WTC11 (cell line): ENCODE measurements around the gene EXOC1. TPM values are rescaled to one million over a fixed set of nuclear protein-coding genes. Genes with fewer than 3 reads are reported as not detected.

Experiments used
- ATAC-seq: fragments of 200-7000 bp; cut with Tn5 transposase; 2 replicates; pipeline ENCODE4 v1.10.0; 2021; ENCODE audit warnings: mild to moderate bottlenecking, moderate library complexity
- CTCF ChIA-PET: fragments of 300-600 bp; sonication (Branson Sonifier 250); formaldehyde crosslinking; loops from one replicate; lab custom pipeline; 2021; ENCODE audit warnings: antibody characterized with exemption; lab: Charles Lee
- POLR2A ChIA-PET: fragments of 350-600 bp; sonication (Branson Sonifier 250); formaldehyde crosslinking; loops from one replicate; lab custom pipeline; 2021; ENCODE audit warnings: antibody characterized with exemption; lab: Charles Lee
- DNase-seq: peaks from one replicate; pipeline ENCODE4 v3.0.0; 2021; ENCODE audit warnings: low spot score
- H3K27ac Mint-ChIP-seq: 2 replicates; pipeline ENCODE4 v1.8.0; 2021; ENCODE audit warnings: mixed read lengths
- H3K27me3 Mint-ChIP-seq: 2 replicates; pipeline ENCODE4 v1.8.0; 2021; ENCODE audit warnings: low read depth, mild to moderate bottlenecking, moderate library complexity, mixed read lengths
- H3K36me3 Mint-ChIP-seq: 2 replicates; pipeline ENCODE4 v1.8.0; 2021; ENCODE audit warnings: mixed read lengths
- H3K4me1 Mint-ChIP-seq: 2 replicates; pipeline ENCODE4 v1.8.0; 2022; ENCODE audit warnings: mixed read lengths
- H3K4me3 Mint-ChIP-seq: 2 replicates; pipeline ENCODE4 v1.8.0; 2021; ENCODE audit warnings: mild to moderate bottlenecking, moderate library complexity, mixed read lengths
- H3K9me3 Mint-ChIP-seq: 2 replicates; pipeline ENCODE4 v1.8.0; 2021; ENCODE audit warnings: mixed read lengths
- ATF1 ChIP-seq: sonication (generic); formaldehyde crosslinking; IDR thresholded peaks from 2 replicates; pipeline ENCODE4 v1.8.1; 2023; ENCODE audit warnings: mild to moderate bottlenecking, moderate library complexity, missing genetic modification reagents
- GABPB1 ChIP-seq: sonication (generic); formaldehyde crosslinking; IDR thresholded peaks from 2 replicates; pipeline ENCODE4 v1.8.1; 2023; ENCODE audit warnings: mild to moderate bottlenecking, missing genetic modification reagents
- GTF2I ChIP-seq: fragments of 250-450 bp; sonication (Bioruptor Pico); conservative IDR thresholded peaks from 2 replicates; pipeline ENCODE4 v1.4.0; 2021; ENCODE audit warnings: mild to moderate bottlenecking
- JAZF1 ChIP-seq: fragments of 250-450 bp; sonication (Bioruptor Pico); IDR thresholded peaks from 2 replicates; pipeline ENCODE4 v1.9.0; 2021; ENCODE audit warnings: moderate library complexity, mild to moderate bottlenecking, inconsistent platforms
- KAT7 ChIP-seq: sonication (generic); formaldehyde crosslinking; IDR thresholded peaks from 2 replicates; pipeline ENCODE4 v1.8.1; 2023; ENCODE audit warnings: missing genetic modification reagents, mild to moderate bottlenecking, borderline replicate concordance
- MAX ChIP-seq: sonication (generic); formaldehyde crosslinking; IDR thresholded peaks from 2 replicates; pipeline ENCODE4 v1.8.0; 2022; ENCODE audit warnings: mild to moderate bottlenecking, missing genetic modification reagents
- MLX ChIP-seq: sonication (generic); formaldehyde crosslinking; IDR thresholded peaks from 2 replicates; pipeline ENCODE4 v1.8.1; 2023; ENCODE audit warnings: mild to moderate bottlenecking, missing genetic modification reagents, moderate library complexity
- MYBL2 ChIP-seq: sonication (generic); formaldehyde crosslinking; IDR thresholded peaks from 2 replicates; pipeline ENCODE4 v1.8.1; 2023; ENCODE audit warnings: mild to moderate bottlenecking, moderate library complexity, missing genetic modification reagents
- NFYB ChIP-seq: sonication (generic); formaldehyde crosslinking; conservative IDR thresholded peaks from 2 replicates; pipeline ENCODE4 v1.8.0; 2022; ENCODE audit warnings: low read depth, missing genetic modification reagents
- PRRX2 ChIP-seq: fragments of 250-450 bp; sonication (Bioruptor Pico); IDR thresholded peaks from 2 replicates; pipeline ENCODE4 v1.8.0; 2021; ENCODE audit warnings: mild to moderate bottlenecking
- TEAD4 ChIP-seq: sonication (generic); formaldehyde crosslinking; IDR thresholded peaks from 2 replicates; pipeline ENCODE4 v1.8.0; 2022; ENCODE audit warnings: mild to moderate bottlenecking, missing genetic modification reagents
- TP53 ChIP-seq: sonication (generic); formaldehyde crosslinking; IDR thresholded peaks from 2 replicates; pipeline ENCODE4 v1.8.1; 2023; ENCODE audit warnings: mild to moderate bottlenecking, missing genetic modification reagents
- USF2 ChIP-seq: sonication (generic); formaldehyde crosslinking; IDR thresholded peaks from 2 replicates; pipeline ENCODE4 v1.8.1; 2023; ENCODE audit warnings: mild to moderate bottlenecking, missing genetic modification reagents, moderate library complexity
- ZBTB43 ChIP-seq: sonication (generic); formaldehyde crosslinking; IDR thresholded peaks from 2 replicates; pipeline ENCODE4 v1.8.1; 2023; ENCODE audit warnings: mild to moderate bottlenecking, missing genetic modification reagents
- ZMAT4 ChIP-seq: fragments of 250-450 bp; sonication (Bioruptor Pico); IDR thresholded peaks from 2 replicates; pipeline ENCODE4 v1.9.0; 2021; ENCODE audit warnings: mild to moderate bottlenecking
- ZNF121 ChIP-seq: sonication (generic); formaldehyde crosslinking; IDR thresholded peaks from 2 replicates; pipeline ENCODE4 v1.8.0; 2023; ENCODE audit warnings: missing genetic modification reagents
- ZNF396 ChIP-seq: fragments of 250-450 bp; sonication (Bioruptor Pico); IDR thresholded peaks from 2 replicates; pipeline ENCODE4 v1.8.0; 2021; ENCODE audit warnings: mild to moderate bottlenecking, moderate library complexity, borderline replicate concordance
- total RNA-seq: library from RNA; stranded (reverse); gene quantifications from 3 replicates; pipeline ENCODE4 v1.2.3, GENCODE V29; 2021
- TF ChIP-seq, protein P1 (sequence below): sonication (generic); formaldehyde crosslinking; IDR thresholded peaks from 2 replicates; pipeline ENCODE4 v1.8.1; 2023; ENCODE audit warnings: mild to moderate bottlenecking, missing genetic modification reagents, borderline replicate concordance
- TF ChIP-seq, protein P2 (sequence below): sonication (generic); formaldehyde crosslinking; IDR thresholded peaks from 2 replicates; pipeline ENCODE4 v1.8.1; 2022; ENCODE audit warnings: low read depth, mild to moderate bottlenecking, moderate library complexity, missing genetic modification reagents, borderline replicate concordance
- TF ChIP-seq, protein P3 (sequence below): sonication (generic); formaldehyde crosslinking; IDR thresholded peaks from 2 replicates; pipeline ENCODE4 v1.8.1; 2023; ENCODE audit warnings: mild to moderate bottlenecking, missing genetic modification reagents

Gene EXOC1
- total RNA-seq, 1 experiment from 2014 or later = 19.0 TPM

GRCh38 chr4:55822329-55822728 is 31.1 kb upstream of the EXOC1 start (continued):
- TF ChIP-seq ZBTB43 (CRISPR knock-in tag) (no peak), USF2 (CRISPR knock-in tag) (no peak), ZNF121 (CRISPR knock-in tag) (no peak), ZNF396 (CRISPR knock-in tag) (no peak), TEAD4 (CRISPR knock-in tag) (no peak), MYBL2 (CRISPR knock-in tag) (no peak), ATF1 (CRISPR knock-in tag) (no peak), KAT7 (CRISPR knock-in tag) (no peak), MAX (CRISPR knock-in tag) (no peak), TP53 (CRISPR knock-in tag) (no peak)
- TF ChIP-seq, protein P1, sequence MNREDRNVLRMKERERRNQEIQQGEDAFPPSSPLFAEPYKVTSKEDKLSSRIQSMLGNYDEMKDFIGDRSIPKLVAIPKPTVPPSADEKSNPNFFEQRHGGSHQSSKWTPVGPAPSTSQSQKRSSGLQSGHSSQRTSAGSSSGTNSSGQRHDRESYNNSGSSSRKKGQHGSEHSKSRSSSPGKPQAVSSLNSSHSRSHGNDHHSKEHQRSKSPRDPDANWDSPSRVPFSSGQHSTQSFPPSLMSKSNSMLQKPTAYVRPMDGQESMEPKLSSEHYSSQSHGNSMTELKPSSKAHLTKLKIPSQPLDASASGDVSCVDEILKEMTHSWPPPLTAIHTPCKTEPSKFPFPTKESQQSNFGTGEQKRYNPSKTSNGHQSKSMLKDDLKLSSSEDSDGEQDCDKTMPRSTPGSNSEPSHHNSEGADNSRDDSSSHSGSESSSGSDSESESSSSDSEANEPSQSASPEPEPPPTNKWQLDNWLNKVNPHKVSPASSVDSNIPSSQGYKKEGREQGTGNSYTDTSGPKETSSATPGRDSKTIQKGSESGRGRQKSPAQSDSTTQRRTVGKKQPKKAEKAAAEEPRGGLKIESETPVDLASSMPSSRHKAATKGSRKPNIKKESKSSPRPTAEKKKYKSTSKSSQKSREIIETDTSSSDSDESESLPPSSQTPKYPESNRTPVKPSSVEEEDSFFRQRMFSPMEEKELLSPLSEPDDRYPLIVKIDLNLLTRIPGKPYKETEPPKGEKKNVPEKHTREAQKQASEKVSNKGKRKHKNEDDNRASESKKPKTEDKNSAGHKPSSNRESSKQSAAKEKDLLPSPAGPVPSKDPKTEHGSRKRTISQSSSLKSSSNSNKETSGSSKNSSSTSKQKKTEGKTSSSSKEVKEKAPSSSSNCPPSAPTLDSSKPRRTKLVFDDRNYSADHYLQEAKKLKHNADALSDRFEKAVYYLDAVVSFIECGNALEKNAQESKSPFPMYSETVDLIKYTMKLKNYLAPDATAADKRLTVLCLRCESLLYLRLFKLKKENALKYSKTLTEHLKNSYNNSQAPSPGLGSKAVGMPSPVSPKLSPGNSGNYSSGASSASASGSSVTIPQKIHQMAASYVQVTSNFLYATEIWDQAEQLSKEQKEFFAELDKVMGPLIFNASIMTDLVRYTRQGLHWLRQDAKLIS = no peak
- TF ChIP-seq, protein P2, sequence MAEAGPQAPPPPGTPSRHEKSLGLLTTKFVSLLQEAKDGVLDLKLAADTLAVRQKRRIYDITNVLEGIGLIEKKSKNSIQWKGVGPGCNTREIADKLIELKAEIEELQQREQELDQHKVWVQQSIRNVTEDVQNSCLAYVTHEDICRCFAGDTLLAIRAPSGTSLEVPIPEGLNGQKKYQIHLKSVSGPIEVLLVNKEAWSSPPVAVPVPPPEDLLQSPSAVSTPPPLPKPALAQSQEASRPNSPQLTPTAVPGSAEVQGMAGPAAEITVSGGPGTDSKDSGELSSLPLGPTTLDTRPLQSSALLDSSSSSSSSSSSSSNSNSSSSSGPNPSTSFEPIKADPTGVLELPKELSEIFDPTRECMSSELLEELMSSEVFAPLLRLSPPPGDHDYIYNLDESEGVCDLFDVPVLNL (CRISPR knock-in tag) = no peak

DNA sequence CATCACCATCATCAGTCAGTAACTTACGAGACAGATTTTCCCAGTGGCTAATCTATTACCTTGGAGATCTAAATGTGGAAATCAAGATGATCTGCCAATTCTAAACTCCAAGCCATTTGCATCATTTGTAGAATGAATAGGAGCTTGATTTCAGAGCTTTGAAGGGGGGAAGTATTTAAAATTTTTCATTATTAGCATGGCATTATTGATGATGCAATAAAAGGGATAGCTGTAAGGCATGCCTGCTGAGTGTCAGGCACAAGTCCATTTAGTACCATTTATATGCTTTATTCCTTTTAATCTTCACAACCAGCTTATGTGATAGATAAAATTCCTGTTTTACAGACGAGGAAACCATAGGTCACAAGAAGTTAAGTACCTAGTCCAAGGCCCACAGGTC is 28.6 kb upstream of the EXOC1 start:
- H3K9me3 Mint-ChIP-seq = no peaks in the 10 kb centered on the region
- no peak for ATAC-seq
- no peaks in the 10 kb centered on the region for H3K36me3 Mint-ChIP-seq
- H3K4me3 Mint-ChIP-seq = no peak overlapping the region
- H3K27me3 Mint-ChIP-seq = peaks cover 4% of the 10 kb centered on the region; the same call in 1 of the 2 replicates
- TF ChIP-seq GTF2I (CRISPR knock-in tag) = no peak
- TF ChIP-seq NFYB = no peak
- no peak for TF ChIP-seq MLX (CRISPR knock-in tag)
- no peak for TF ChIP-seq JAZF1
- no peak for TF ChIP-seq PRRX2 (CRISPR knock-in tag)
- TF ChIP-seq, protein P3, sequence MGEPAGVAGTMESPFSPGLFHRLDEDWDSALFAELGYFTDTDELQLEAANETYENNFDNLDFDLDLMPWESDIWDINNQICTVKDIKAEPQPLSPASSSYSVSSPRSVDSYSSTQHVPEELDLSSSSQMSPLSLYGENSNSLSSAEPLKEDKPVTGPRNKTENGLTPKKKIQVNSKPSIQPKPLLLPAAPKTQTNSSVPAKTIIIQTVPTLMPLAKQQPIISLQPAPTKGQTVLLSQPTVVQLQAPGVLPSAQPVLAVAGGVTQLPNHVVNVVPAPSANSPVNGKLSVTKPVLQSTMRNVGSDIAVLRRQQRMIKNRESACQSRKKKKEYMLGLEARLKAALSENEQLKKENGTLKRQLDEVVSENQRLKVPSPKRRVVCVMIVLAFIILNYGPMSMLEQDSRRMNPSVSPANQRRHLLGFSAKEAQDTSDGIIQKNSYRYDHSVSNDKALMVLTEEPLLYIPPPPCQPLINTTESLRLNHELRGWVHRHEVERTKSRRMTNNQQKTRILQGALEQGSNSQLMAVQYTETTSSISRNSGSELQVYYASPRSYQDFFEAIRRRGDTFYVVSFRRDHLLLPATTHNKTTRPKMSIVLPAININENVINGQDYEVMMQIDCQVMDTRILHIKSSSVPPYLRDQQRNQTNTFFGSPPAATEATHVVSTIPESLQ (CRISPR knock-in tag) = no peak
- no peak for TF ChIP-seq ZMAT4 (CRISPR knock-in tag)
- TF ChIP-seq GABPB1 (CRISPR knock-in tag) = no peak
- ChIA-PET CTCF (no interaction called here), POLR2A (no interaction called here)
- peaks cover 4% of the 10 kb centered on the region for H3K4me1 Mint-ChIP-seq
- no peak overlapping the region for H3K27ac Mint-ChIP-seq
- DNase-seq = no peak
